Lower lobe of right lung (tissue), 2 donors: ENCODE measurements around the gene AKAP12. TPM values are rescaled to one million over a fixed set of nuclear protein-coding genes. Genes with fewer than 3 reads are reported as not detected.

Experiments used
- ATAC-seq, 2 donors: fragments of 200-7000 bp; cut with Tn5 transposase; one replicate each; pipeline ENCODE4 v1.9.1; 2020 to 2022; ENCODE audit warnings: mild to moderate bottlenecking in 2 of 2, moderate library complexity in 2 of 2
- DNase-seq: peaks from one replicate; pipeline ENCODE4 v3.0.0-alpha.2; 2020
- H3K27ac ChIP-seq: fragments of 200-600 bp; one replicate; pipeline ENCODE4 v1.8.0; 2022
- H3K27me3 ChIP-seq: fragments of 200-600 bp; one replicate; pipeline ENCODE4 v1.8.0; 2022; ENCODE audit warnings: low read depth
- H3K36me3 ChIP-seq: fragments of 200-600 bp; one replicate; pipeline ENCODE4 v1.8.0; 2022; ENCODE audit warnings: mild to moderate bottlenecking
- H3K4me1 ChIP-seq: fragments of 200-600 bp; one replicate; pipeline ENCODE4 v1.8.0; 2022
- H3K4me3 ChIP-seq: fragments of 200-600 bp; one replicate; pipeline ENCODE4 v1.8.0; 2022; ENCODE audit warnings: mild to moderate bottlenecking
- H3K9me3 ChIP-seq: fragments of 200-600 bp; one replicate; pipeline ENCODE4 v1.8.0; 2022
- CTCF ChIP-seq: fragments of 200-600 bp; IDR thresholded peaks from one replicate; pipeline ENCODE4 v1.8.0; 2022; ENCODE audit warnings: antibody characterized with exemption, mild to moderate bottlenecking
- intact Hi-C: fragments of 100-400 bp; cut with DNase I; formaldehyde crosslinking; loops from one replicate; pipeline ENCODE4 v1.11.0; 2022
- total RNA-seq: library from RNA; stranded (reverse); fragmentation: NEBNext Ultra II Directional; extraction: Animal tissue kit (Norgen Biotek cat#: 25700); gene quantifications from one replicate; pipeline ENCODE4 v1.2.1, GENCODE V29; 2021
- donor health status: DM: no; HTN: yes; CAD: no; lungs with severe emphysema.

AKAP12 gene
- total RNA-seq, 1 donor from 2014 or later, result 38.8 TPM

GRCh38 chr6:151390276-151390850, 150.6 kb downstream of the AKAP12 start:
- ATAC-seq, result peak; percentile 91 to 96
- intact Hi-C loops, result no loop called here
- peaks cover 53% of the 10 kb centered on the region for H3K4me1 ChIP-seq

GRCh38 chr6:151390851-151391470, 151.2 kb downstream of the AKAP12 start:
- no peaks in the 10 kb centered on the region for H3K9me3 ChIP-seq
- ATAC-seq (peak; percentile 58 to 66), DNase-seq (peak; percentile 83)
- no peak for TF ChIP-seq CTCF
- H3K36me3 ChIP-seq, result no peaks in the 10 kb centered on the region
- H3K4me1 ChIP-seq, result peaks cover 57% of the 10 kb centered on the region
- peak overlapping the region; percentile 84 for H3K4me3 ChIP-seq
- intact Hi-C loops, result no loop called here
- H3K27ac ChIP-seq, result peak overlapping the region; percentile 99
- no peaks in the 10 kb centered on the region for H3K27me3 ChIP-seq

More at GRCh38 chr6:151390276-151390850, 150.6 kb downstream of the AKAP12 start:
- H3K27me3 ChIP-seq, result no peaks in the 10 kb centered on the region
- peak; percentile 99 for DNase-seq
- H3K9me3 ChIP-seq, result no peaks in the 10 kb centered on the region
- H3K4me3 ChIP-seq, result peak overlapping the region; percentile 84
- TF ChIP-seq CTCF, result no peak
- peak overlapping the region; percentile 99 for H3K27ac ChIP-seq
- H3K36me3 ChIP-seq, result no peaks in the 10 kb centered on the region

GRCh38 chr6:151391471-151392413, 152.0 kb downstream of the AKAP12 start, which contains the start of gene ZBTB2:
Gene ZBTB2 (minus strand): TSS chr6:151391559. CDS start chr6:151373637, 17,922 bp downstream.
- H3K27me3 ChIP-seq, result no peaks in the 10 kb centered on the region
- intact Hi-C loops, result no loop called here
- H3K36me3 ChIP-seq, result no peaks in the 10 kb centered on the region
- H3K4me3 ChIP-seq, result peak within 1 kb of the TSS; percentile 84
- H3K27ac ChIP-seq, result peak within 1 kb of the TSS; percentile 99
- H3K4me1 ChIP-seq, result peaks cover 58% of the 10 kb centered on the region
- H3K9me3 ChIP-seq, result no peaks in the 10 kb centered on the region
- no peak for TF ChIP-seq CTCF
- DNase-seq, result peak; percentile 78
- peak; percentile 3 to 28 for ATAC-seq

- no peak for ATAC-seq
- peaks cover 58% of the 10 kb centered on the region for H3K4me1 ChIP-seq
Observed at GRCh38 chr6:151392427-151392826, 152.7 kb downstream of the AKAP12 start.

More at GRCh38 chr6:151392427-151392826, 152.7 kb downstream of the AKAP12 start:
- DNase-seq, result no peak
- Histone ChIP-seq H3K4me3 (peak overlapping the region; percentile 84), H3K27me3 (no peaks in the 10 kb centered on the region), H3K9me3 (no peaks in the 10 kb centered on the region), H3K27ac (peak overlapping the region; percentile 99), H3K36me3 (no peaks in the 10 kb centered on the region)
- TF ChIP-seq CTCF, result no peak
- intact Hi-C loops, result no loop called here
